GM10266 (cell line): ENCODE measurements around the gene PLCG1.

Source experiments
- DNase-seq: peaks from one replicate; pipeline ENCODE4 v3.0.0; 2012; ENCODE audit errors: extremely low spot score
- TF ChIP-seq, protein P1 (sequence below): IDR thresholded peaks from 2 replicates; pipeline ENCODE4 v1.5.1; 2012; ENCODE audit warnings: mild to moderate bottlenecking, low read depth; ENCODE audit not compliant: control insufficient read depth, insufficient read depth; ENCODE audit errors: missing control alignments

The PLCG1 gene

DNA sequence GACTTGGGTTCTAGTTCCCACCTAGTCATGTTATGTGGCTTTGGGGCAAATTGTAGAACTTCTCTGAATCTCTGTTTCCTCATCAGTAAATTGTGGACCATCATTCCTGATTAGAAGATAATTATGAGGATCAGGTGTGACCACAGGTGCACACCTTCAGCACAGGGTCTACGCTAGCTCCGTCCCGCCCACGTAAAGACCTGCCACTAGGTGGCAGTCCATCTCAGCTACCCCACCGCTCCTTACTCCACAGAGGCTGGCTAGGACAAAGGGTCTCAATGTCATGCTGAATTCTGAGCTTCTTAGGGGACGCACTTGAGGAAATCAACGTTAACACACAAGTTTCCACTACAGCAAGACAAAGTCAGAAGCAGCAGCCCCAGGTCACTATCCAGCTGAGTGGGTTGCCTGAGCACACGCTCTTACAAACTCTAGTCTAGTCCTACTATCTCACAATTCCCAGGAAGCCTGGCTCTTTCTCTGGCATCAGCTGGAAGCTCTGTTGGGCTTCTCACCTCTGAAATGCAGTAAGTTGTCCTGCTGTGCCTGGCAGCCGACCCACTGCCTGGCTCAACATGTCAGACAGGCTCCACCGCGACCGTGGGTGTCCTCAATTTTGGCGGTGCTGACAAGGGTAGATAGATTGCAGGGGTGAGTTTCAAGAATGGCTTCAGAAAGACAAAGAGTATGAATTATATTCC, 2.0 kb upstream of the PLCG1 start:
- DNase-seq = peak; percentile 73

DNA sequence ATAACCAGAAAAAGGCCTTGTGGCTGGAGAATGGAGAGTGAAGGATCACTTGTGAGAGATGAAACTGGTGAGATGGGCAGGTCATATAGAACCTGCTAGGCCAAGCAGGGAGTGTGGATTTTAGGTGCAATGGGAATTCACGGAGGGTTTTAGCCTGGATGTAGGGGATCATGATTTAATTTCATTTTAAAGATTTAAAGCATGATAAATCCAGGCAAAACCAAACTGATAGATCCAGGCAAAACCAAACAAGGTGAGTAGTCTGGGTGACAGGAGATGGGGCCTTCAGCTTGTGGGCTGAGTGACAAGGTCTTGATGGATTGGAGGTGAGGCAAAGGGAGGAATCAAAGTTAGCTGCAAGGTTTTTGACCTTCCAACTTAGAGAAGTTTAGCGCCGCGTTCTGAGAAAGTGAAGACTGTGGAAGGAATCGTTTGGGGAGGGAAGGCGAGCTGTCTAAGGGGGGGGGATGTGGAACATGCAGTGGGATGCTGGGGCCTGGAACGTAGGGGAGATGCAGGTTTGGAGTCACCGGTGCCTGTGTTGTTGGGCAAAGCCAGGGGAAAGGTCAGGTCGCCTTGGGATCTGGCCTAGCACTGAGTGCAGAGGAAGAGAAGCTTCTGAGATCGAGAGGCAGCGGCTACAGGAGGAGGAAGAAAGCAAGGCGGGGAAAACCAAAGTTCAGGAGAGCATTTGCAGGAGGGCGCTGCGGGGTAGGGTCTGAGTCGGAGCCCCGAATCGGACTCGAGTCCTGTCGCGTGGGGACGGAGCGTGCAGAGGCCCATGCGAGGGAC, 1.3 kb upstream of the PLCG1 start:
- TF ChIP-seq, protein P1, sequence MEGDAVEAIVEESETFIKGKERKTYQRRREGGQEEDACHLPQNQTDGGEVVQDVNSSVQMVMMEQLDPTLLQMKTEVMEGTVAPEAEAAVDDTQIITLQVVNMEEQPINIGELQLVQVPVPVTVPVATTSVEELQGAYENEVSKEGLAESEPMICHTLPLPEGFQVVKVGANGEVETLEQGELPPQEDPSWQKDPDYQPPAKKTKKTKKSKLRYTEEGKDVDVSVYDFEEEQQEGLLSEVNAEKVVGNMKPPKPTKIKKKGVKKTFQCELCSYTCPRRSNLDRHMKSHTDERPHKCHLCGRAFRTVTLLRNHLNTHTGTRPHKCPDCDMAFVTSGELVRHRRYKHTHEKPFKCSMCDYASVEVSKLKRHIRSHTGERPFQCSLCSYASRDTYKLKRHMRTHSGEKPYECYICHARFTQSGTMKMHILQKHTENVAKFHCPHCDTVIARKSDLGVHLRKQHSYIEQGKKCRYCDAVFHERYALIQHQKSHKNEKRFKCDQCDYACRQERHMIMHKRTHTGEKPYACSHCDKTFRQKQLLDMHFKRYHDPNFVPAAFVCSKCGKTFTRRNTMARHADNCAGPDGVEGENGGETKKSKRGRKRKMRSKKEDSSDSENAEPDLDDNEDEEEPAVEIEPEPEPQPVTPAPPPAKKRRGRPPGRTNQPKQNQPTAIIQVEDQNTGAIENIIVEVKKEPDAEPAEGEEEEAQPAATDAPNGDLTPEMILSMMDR = no peak
- DNase-seq = no peak

More for the DNA sequence above, 2.0 kb upstream of the PLCG1 start:
- TF ChIP-seq, protein P1 = peak; percentile 80

DNA sequence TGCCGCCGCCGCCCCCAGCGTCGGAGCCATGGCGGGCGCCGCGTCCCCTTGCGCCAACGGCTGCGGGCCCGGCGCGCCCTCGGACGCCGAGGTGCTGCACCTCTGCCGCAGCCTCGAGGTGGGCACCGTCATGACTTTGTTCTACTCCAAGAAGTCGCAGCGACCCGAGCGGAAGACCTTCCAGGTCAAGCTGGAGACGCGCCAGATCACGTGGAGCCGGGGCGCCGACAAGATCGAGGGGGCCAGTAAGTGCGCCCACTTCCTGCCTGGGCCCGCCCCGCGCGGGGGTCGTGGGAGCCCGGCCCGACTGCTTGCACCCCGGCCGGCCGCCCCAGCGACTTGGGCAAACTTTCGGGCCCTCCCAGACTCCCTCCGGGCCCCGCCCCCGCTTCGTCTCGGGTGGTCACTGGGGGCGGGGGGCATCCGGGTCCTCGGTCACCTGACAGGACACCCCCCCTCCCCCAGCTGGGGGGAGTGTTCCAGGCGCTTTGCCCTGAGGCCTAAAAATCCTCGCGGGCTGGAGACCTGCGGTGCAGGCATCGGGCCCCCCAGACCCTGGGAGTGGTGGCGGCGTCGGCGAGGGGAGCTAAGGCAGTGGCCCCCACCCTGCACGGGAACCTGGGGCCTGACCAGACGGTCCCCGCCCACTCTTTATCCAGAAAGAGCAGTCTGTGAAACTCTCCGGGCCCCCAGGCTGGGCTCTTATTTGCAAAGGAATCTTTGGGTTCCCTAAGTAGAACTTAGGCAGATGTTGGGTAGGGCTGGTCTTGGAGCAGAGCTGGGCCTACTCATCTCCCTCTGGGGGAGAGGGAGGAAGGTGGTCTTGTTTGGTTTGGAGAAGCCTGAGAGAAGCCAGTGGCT, 501 bp downstream of the PLCG1 start:
- DNase-seq = peak; percentile 80
- TF ChIP-seq, protein P1 = no peak

DNA sequence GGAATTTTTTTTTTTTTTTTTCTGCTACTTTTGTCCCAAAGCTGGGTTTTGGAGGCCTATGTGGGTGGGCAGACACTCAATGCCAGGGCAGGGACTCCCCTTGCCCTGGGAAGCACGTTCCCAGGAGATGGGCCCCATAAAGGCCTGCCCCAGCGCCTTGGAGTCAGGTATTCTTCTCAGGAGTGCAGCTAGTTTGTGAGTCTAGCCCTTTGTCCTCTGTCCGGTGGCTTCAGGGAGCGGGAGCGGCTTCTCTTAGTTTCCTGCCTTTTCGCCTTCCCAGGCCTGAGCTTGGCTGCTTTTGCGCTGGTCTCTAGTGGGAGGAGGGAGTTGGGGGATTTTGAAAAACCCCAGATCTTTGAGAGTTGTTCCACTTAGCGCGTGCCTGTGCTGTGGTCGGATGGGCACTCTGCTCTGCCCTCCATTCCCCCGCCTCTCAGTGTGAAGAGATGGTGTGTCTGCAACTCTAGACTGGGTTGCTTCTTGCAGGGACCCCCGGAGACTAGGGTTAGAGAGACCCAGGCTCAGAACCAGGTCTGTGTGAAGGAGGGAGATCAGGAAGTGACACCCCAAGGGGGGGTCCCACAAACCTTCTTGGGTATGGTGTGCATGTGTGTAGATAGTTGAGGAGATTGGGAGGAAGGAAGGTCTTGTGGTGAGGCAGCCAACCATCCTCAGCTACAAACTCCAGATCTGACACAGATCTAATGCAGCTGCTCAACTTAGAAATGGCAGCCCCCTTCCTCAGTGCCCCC, 1.3 kb downstream of the PLCG1 start:
- TF ChIP-seq, protein P1 = no peak
- peak; percentile 53 for DNase-seq

DNA sequence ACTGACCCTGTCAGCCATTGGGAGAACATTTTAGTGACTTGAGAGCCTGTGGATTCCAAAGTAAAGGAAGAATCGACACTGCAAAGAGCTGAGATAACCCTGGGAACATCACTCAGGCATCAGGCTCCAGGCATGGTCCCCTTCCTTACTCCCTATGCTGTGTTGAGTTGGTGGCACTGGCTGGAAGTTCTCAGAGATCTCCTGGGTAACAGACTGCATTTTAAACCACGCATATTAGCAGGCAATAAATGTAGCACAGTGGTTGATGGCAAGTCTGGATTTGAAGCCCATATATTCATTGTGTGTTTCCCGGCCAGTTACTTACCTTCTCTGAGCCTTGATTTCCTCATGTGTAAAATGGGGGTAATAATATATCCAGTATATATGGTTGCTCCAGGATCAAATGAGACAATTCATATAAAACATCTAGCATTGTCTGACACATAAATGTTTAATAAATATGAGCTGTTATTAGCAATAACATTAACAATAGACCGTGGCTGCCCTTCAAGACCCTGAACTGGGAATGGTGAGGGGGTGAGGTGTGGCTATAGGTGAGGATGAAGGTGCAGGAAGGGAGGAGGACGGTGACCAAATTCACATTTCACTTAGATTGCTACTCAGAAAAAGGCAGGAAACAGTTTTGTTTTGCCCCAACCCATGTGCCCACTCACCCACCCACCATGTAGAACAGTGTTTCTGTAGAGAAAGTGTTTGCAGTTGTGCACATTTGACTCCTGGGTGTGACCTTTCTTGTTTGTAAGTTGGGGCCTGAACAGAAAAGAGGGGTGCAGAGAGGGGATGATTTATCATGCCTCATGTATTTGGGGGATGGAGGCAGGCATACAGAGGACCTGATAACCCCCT, 2.1 kb downstream of the PLCG1 start:
- DNase-seq = no peak
- TF ChIP-seq, protein P1 = no peak

DNA sequence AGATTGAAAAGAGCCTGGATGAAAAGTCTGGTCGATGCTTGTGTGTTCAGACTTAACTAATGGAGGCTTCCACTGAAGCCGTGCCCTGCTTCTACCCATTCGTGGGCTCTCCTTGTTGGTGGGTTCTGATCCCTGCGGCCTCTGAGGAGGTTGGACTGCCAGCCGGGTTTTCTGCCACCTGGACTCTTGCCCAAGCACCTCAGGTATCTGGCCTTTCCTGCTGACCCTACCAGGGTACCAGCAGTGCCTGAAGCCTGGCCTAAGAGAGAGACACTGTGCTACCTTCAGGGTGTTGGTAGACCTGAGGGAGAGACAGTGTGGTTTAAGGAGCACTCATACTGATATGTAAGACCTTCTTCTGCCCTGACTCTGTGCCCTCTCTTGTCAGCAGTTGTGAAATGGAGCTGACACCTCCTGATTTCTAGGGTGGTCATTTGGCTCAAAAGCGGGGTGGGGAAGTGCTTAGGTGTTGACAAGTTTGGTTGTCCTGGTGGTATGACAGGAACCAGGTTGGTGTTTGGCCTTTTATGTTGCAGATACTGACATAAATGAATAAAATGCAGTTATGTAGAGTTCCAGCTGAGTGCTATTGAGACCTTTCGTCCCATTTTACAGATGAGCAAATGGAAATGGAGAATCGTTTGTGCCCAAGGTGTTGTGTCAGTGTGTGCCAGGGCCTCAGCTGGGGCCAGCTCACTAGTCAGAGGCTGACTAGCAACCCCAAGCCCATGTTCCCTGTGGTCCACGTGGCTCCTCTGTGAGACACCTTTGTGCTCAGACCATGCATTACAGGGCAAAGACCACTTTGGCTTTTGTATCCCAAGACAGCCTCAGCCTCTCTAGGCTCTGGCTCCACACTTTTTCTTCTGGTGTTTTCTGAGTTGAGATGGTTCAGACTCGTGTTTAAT, 3.1 kb downstream of the PLCG1 start:
- TF ChIP-seq, protein P1 = no peak
- no peak for DNase-seq
